ENCODE measurements around the gene SUPT7L.

DNA sequence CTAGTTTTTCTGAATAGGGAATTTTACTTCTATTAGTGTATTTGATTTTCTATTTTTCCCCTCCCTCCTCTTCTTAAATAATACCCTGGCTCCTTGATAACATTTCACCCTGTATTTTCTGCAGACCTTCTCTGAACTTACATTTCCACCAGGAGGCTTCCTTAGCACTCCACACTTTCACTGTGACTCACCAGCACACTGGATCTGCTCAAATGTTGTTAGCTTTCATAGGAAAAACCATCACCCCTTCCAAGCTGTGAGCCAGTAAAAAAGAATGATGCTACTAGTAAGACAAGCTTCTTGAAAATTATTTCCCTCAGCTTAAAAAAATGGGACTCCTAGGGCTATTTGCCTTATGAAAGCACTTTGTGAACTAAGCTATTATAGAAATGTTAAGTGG is 16.1 kb downstream of the SUPT7L start:
- TF ChIP-seq POLR2A (IDR thresholded peaks at IDR 0.05; ENCODE audit: low read depth, low read length), result no peak
- TF ChIP-seq RAD21 (IDR thresholded peaks at IDR 0.05; ENCODE audit: low read length), result no peak
- TF ChIP-seq CHD1 (IDR thresholded peaks at IDR 0.05; ENCODE audit: low read depth, low read length), result no peak
- no peak for TF ChIP-seq MAZ (IDR thresholded peaks at IDR 0.05; ENCODE audit: borderline replicate concordance, low read depth, low read length)
- TF ChIP-seq, protein P1, sequence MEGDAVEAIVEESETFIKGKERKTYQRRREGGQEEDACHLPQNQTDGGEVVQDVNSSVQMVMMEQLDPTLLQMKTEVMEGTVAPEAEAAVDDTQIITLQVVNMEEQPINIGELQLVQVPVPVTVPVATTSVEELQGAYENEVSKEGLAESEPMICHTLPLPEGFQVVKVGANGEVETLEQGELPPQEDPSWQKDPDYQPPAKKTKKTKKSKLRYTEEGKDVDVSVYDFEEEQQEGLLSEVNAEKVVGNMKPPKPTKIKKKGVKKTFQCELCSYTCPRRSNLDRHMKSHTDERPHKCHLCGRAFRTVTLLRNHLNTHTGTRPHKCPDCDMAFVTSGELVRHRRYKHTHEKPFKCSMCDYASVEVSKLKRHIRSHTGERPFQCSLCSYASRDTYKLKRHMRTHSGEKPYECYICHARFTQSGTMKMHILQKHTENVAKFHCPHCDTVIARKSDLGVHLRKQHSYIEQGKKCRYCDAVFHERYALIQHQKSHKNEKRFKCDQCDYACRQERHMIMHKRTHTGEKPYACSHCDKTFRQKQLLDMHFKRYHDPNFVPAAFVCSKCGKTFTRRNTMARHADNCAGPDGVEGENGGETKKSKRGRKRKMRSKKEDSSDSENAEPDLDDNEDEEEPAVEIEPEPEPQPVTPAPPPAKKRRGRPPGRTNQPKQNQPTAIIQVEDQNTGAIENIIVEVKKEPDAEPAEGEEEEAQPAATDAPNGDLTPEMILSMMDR (conservative IDR thresholded peaks at IDR 0.05; ENCODE audit: low read depth, low read length), result 0 out of 2 replicates have a peak, but pooled peaks have one; percentile 8
- no peak for TF ChIP-seq USF2 (IDR thresholded peaks at IDR 0.05; ENCODE audit: low read depth, low read length)
- no peak for TF ChIP-seq CEBPB (IDR thresholded peaks at IDR 0.05; ENCODE audit: low read depth, low read length)
- TF ChIP-seq, protein P2, sequence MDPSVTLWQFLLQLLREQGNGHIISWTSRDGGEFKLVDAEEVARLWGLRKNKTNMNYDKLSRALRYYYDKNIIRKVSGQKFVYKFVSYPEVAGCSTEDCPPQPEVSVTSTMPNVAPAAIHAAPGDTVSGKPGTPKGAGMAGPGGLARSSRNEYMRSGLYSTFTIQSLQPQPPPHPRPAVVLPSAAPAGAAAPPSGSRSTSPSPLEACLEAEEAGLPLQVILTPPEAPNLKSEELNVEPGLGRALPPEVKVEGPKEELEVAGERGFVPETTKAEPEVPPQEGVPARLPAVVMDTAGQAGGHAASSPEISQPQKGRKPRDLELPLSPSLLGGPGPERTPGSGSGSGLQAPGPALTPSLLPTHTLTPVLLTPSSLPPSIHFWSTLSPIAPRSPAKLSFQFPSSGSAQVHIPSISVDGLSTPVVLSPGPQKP (IDR thresholded peaks at IDR 0.05; ENCODE audit: borderline replicate concordance, low read depth, low read length), result no peak
